HG03159 (cell line): ENCODE results near the gene VAMP7.
"Not testable (repeated sequence)": the region's sequence is repeated elsewhere in the genome, so short reads cannot be mapped to it uniquely, and the experiment has no call there.

Experiments
- ATAC-seq: cut with Tn5 transposase; IDR thresholded peaks from one replicate; pipeline ENCODE4 v1.9.1; 2021; ENCODE audit warnings: mild to moderate bottlenecking, moderate library complexity; ENCODE audit not compliant: unreplicated experiment

VAMP7 gene

GRCh38 chrX:155900765-155901164 lies 19.6 kb downstream of the VAMP7 start:
- ATAC-seq = no peak

DNA sequence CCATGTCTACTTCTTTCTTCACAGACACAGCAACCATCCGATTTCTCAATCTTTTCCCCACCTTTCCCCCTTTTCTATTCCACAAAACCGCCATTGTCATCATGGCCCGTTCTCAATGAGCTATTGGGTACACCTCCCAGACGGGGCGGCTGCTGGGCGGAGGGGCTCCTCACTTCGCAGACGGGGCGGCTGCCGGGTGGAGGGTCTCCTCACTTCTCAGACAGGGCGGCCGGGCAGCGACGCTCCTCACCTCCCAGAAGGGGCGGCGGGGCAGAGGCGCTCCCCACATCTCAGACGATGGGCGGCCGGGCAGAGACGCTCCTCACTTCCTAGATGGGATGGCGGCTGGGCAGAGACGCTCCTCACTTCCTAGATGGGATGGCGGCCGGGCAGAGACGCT lies 26.5 kb downstream of the VAMP7 start:
- ATAC-seq = not testable (repeated sequence)

- ATAC-seq = no peak
Observed at GRCh38 chrX:155923200-155923599, 42.1 kb downstream of the VAMP7 start.

DNA sequence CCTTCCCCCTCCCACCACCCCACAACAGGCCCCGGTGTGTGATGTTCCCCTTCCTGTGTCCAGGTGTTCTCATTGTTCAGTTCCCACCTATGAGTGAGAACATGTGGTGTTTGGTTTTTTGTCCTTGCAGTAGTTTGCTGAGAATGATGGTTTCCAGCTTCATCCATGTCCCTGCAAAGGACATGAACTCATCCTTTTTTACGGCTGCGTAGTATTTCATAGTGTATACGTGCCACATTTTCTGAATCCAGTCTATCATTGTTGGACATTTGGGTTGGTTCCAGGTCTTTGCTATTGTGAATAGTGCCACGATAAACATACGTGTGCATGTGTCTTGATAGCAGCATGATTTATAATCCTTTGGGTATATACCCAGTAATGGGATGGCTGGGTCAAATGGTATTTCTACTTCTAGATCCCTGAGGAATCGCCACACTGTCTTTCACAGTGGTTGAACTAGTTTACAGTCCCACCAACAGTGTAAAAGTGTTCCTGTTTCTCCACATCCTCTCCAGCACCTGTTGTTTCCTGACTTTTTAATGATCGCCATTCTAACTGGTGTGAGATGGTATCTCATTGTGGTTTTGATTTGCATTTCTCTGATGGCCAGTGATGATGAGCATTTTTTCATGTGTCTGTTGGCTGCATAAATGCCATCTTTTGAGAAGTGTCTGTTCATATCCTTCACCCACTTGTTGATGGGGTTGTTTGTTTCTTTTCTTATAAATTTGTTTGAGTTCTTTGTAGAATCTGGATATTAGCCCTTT lies 49.9 kb downstream of the VAMP7 start:
- ATAC-seq = not testable (repeated sequence)

GRCh38 chrX:155938132-155938531 lies 57.0 kb downstream of the VAMP7 start:
- no peak for ATAC-seq

GRCh38 chrX:155949098-155949497 lies 68.0 kb downstream of the VAMP7 start:
- no peak for ATAC-seq

- ATAC-seq = no peak
Observed at GRCh38 chrX:155951237-155951789, 70.2 kb downstream of the VAMP7 start.

- no peak for ATAC-seq
Observed at GRCh38 chrX:155953055-155953454, 71.9 kb downstream of the VAMP7 start.

DNA sequence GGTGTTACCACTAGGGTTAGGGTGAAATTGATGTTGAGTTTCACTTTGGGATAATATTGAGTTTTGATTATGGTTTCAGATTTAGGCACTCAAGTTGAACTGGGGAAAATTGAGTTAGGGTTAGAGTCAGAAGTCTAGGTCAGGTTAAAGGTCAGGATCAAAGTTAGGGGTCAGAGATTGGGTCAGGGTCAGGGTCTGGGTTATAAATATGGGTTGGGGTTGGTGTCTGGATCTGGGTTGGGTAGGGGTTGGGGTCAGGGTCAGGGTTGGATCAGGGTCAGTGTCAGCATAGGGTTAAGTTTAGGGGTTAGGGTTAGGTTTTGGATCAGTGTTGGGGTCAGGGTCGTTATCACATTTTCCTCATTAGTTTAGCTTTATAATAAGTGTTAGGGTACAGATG lies 73.6 kb downstream of the VAMP7 start:
- no peak for ATAC-seq

DNA sequence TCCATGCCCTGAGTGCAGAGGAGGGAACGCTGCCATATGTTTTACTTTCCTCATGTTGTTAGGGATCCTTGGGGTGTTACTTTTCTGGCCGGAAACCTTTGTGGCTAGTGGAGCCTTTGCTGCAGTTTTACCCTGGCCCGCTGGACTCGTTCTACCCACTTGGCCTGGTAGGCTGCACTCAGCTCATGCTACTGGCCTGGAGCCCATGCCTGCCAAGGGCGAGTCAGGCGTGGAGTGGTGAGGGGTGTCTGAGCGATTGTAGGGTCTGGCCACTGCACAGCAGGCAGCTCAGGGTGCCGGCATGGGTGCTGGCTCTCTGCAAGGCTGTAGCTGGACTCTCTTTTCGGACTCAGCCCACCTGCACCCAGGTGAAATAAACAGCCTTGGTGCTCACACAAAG lies 75.0 kb downstream of the VAMP7 start:
- ATAC-seq = no peak

DNA sequence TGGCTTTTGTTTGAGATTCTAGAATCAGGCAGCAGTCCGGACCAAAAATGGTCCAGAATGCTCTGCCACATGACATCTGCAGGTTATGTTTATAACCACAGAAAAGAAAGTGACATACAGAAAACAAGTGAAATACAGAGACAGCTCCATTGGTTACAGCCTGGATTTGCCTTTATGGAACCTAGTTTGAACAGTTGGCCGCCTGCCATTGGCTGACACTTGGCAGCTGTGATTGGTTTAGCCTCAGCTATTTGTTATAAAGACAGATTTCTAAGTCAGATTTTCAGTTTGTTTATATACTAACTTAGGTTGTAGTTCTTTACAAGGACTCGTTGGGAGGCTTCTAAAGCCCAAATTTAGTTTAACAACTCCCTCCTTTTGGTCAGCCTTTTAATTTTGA lies 75.5 kb downstream of the VAMP7 start:
- ATAC-seq = no peak

DNA sequence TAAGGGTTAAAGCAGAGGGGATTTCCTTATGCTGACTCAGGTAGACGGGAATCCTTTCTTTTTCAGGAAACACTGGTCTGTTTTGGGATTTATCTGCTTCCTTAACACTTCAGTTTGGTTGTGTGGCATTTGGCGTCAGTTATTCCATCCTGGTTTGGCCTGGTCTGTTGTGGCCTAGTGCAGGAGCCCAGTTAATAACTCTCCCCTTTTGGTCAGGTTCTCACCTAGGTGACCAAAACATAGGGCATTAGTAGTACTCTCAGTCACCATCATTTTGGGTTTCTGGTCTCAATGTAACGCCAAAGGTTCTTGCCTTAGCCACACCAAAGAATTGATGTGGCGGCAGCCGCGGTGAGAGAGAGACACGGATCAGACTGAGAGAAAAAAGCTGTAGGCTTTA lies 76.7 kb downstream of the VAMP7 start:
- no peak for ATAC-seq

DNA sequence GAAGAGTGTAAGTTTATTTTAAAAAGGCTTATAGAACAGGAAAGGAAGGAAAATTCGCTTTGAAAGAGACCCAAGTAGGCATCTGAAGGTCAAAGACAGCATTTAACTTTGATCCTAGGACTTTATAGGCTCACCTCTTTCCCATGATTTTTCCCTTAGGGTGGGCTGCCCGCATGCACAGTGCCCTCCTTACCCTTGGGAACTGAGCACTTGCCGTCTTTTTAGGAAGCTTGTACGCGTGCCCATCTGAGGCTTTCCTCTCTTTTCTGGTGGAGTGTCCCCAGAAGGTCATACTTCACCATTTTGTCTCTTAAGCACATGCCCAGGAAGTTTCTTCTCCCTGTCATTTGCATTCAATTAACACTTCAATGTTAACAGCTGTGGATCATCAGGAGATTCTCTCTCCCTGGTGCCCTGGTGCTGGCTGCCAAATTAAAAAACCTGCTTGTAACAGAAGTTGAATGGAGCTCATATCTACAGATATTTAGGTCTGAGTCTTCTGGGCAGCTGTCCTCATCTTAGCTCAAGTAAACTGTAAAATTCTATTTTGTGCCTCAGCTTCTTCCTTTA lies 78.0 kb downstream of the VAMP7 start:
- ATAC-seq = no peak

DNA sequence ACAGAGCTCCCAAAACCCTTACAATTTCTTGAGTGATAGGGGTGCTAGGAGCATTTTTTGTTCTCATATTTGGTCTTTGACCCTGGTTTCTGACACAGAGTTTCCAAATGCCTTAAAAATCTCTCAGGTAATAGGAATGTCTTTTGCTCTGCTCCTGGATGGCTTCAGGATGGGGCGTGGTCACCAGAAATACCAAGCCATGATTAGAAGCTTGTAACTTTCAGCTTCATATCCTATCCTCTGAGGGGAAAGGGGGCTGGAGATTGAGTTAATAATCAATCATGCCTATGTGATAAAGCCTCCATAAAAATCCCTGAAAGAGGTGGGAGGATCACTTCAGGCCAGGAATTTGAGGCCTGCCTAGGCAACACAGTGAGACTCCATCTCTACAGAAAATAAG lies 81.8 kb downstream of the VAMP7 start:
- ATAC-seq = no peak

GRCh38 chrX:155966876-155967275 lies 85.7 kb downstream of the VAMP7 start:
- no peak for ATAC-seq

- no peak for ATAC-seq
Observed at GRCh38 chrX:155967653-155968325, 86.6 kb downstream of the VAMP7 start.

- no peak for ATAC-seq
Observed at GRCh38 chrX:155968326-155968661, 87.1 kb downstream of the VAMP7 start.

DNA sequence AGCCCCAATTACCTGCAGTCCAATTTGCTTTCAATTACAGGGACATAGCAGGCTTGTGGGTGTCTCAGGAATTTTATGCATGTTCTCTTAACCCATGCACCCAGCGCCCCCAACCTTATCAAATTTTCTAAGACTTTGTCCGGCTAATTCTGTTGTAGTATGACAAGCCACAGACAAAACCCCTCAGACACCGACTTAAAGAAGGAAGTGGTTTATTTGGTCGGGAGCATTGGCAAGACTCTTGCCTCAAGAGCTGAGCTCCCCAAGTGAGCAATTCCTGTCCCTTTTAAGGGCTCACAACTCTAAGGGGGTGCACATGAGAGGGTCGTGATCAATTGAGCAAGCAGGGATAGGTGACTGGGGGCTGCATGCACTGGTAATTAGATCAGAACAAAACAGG lies 87.6 kb downstream of the VAMP7 start:
- ATAC-seq = no peak

DNA sequence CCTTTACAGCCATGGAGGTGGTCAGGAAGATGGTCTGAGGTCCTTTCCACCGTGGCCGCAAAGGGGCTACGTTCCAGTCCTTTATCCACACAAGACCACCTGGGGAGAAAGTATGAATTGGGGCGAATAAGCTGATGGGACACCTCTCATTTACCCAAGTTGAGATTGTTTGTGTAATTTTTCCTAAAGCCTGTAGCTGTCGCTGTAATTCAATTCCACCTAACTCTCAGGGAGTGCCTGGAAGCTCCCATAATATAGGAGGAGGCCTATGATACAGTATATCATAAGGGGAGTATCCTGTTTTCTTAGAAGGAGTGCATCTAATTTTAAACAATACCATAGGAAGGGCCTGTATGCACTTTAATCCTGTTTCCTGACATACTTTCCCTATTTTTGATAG lies 90.5 kb downstream of the VAMP7 start:
- ATAC-seq = not testable (repeated sequence)

DNA sequence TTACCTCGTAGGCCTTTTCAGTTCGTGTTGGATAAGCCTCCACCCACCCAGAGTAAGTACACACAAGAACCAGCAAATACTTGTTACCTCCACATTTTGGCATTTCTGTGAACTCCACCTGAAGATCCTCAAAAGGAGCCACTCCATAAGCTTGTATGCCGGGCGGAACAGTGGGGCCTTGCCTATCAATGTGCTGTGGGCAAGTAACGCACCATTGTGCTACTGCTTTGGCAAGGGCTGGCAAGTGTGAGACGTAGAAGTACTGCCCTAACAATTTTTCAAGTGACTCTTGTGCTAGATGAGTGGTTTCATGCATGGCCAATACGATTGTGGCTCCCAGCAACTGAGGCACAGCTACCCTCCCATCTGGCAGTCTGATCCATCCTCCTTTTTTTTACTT lies 91.1 kb downstream of the VAMP7 start:
- not testable (repeated sequence) for ATAC-seq

DNA sequence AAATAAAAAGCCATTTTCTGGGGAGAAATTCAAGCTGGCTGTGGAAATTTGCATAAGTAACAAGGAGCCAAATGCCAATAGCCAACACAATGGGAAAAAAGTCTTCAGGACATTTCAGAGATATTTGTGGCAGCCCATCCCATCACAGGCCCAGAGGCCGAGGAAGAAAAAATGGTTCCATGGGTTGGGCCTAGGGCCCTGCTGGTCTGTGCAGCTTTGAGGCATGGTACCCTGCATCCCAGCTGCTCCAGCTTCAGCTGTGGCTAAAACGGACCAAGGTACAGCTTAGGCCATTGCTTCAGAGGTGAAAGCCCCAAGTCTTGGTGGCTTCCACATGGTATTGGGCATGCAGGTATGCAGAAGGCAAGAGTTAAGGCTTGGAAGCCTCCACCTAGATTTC lies 102.2 kb downstream of the VAMP7 start:
- no peak for ATAC-seq

- no peak for ATAC-seq
Observed at GRCh38 chrX:155985208-155985607, 104.1 kb downstream of the VAMP7 start.
